Tibial nerve (tissue), 4 donors: ENCODE results near the gene MRPS22.

ENCODE experiments used
- EP300 ChIP-seq, 2 donors: sonication (generic); formaldehyde crosslinking; IDR thresholded peaks; one replicate each; pipeline ENCODE4 v1.6.1; 2017; ENCODE audit warnings: antibody characterized with exemption in 2 of 2, mild to moderate bottlenecking in 1 of 2
- TF ChIP-seq, protein P1 (sequence below), 5 experiments: fragments of 200-600 bp in 3 of 5; fragments of 450-650 bp in 2 of 5; sonication (generic) in 3 of 5; IDR thresholded peaks; one replicate each; pipeline ENCODE4 v1.5.1; 2016 to 2019; ENCODE audit warnings: antibody characterized with exemption in 5 of 5, mild to moderate bottlenecking in 3 of 5, moderate library complexity in 2 of 5

DNA sequence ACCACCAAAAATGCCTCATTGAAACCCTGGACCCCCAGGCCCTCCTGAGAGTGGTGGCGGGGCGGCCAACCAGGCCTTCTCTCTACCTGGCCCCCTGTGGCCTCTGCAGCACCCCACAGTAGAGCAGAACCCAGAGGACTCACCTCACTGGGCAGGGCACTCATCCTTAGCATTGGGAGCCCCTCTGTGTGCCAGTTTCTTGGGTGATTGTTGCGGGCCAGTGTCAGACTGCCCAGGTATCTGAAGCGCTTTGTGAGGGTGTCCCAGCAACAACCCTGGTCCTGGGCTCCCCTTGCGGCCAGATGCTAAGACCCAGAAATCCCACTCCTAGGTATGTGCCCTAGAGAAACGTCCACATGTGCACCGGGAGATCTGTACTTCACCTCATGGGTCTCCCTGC is 20.7 kb upstream of the MRPS22 start:
- no peak for TF ChIP-seq EP300 (IDR thresholded peaks at IDR 0.05)
- TF ChIP-seq, protein P1, sequence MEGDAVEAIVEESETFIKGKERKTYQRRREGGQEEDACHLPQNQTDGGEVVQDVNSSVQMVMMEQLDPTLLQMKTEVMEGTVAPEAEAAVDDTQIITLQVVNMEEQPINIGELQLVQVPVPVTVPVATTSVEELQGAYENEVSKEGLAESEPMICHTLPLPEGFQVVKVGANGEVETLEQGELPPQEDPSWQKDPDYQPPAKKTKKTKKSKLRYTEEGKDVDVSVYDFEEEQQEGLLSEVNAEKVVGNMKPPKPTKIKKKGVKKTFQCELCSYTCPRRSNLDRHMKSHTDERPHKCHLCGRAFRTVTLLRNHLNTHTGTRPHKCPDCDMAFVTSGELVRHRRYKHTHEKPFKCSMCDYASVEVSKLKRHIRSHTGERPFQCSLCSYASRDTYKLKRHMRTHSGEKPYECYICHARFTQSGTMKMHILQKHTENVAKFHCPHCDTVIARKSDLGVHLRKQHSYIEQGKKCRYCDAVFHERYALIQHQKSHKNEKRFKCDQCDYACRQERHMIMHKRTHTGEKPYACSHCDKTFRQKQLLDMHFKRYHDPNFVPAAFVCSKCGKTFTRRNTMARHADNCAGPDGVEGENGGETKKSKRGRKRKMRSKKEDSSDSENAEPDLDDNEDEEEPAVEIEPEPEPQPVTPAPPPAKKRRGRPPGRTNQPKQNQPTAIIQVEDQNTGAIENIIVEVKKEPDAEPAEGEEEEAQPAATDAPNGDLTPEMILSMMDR (IDR thresholded peaks at IDR 0.05) = no peak
